ENCODE results near the gene FOLR1.

FOLR1 gene

DNA sequence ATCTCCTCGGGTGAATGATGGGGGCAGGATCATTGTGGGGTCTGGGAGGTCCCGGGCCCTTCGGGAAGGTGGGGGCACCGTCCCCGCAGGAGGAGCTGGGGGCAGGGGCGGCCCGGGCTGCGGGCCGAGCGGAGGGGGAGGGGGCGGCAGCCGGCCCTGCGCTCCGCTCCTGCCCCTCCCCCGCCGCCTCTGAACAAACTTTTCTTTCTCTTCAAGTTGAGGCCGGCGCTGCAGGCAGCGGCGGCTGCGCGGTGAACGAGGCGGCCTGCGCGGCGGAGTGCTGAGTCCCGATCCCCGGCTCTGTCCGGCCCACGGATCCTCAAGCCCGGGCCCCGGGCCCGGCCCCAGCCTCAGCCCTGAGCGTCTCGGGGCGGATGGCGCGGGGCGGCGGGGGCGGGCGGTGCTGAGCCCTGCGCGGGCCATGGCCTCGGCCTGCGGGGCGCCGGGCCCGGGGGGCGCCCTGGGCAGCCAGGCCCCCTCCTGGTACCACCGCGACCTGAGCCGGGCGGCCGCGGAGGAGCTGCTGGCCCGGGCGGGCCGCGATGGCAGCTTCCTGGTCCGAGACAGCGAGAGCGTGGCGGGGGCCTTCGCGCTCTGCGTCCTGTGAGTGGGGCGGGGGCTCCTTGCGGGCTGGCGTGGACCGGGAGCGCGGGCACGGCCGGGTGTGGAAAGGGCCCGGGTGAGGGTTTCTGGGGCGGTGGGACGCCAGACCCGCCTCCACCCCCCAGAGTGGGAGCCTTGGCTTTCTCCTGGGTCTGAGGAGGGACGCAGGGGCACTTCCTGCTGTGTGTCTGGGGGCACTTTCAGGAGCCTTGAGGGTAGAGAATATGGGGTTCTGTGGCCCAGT, 32.8 kb downstream of the FOLR1 start, which contains the start of gene INPPL1:
Gene INPPL1, plus strand, starts transcription at position 204 of the 847 bp plus-strand sequence. Its CDS starts 218 bp downstream, at position 422.
- DNase-seq: peak; percentile 19

DNA sequence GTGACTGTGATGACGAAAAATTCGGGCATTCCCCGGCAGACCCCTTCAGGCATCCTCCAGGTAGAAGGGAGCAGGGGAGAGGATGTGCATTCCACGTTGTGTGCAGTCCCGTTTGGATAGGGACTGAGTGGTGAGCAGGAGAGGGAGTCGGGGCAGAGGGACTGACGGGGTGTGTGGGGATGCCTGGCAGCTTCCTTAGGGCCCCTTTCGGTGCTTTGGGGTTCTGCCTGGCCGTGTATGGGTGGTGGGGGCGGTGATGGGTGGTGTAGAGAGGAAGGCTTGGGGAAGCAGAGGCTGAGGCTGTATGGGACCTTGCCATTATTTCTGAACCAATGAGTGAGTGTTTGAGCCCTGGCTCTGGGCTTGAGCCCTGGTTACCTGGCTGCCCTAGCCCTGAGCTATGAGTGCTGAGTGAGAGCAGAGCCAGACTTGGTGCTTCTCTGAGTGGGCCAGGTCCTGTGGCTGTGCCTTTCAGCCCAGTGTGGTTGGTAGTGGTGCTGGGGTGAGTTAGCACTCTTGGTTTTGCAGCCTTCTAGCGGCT, 33.5 kb downstream of the FOLR1 start:
- no peak for DNase-seq

DNA sequence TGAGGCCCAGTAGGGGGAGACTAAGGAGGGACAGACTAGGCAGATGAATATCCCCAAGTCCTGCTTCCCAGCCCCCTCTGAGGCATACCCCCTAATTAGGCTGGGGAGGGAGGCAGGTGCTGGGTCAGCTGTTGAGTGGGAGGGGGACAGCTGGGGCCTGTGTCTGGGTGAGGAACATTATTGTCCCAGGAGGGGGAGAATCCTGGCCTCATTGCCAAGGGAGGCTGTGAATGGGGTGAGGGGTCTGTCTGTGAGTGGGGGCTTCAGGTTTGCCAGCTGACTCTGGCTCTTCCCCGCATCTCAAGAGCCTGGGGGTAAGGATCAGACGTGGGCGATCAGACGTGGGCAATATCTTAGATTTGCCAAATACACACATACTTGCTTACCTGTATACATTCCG, 34.8 kb downstream of the FOLR1 start:
- no peak for DNase-seq

DNA sequence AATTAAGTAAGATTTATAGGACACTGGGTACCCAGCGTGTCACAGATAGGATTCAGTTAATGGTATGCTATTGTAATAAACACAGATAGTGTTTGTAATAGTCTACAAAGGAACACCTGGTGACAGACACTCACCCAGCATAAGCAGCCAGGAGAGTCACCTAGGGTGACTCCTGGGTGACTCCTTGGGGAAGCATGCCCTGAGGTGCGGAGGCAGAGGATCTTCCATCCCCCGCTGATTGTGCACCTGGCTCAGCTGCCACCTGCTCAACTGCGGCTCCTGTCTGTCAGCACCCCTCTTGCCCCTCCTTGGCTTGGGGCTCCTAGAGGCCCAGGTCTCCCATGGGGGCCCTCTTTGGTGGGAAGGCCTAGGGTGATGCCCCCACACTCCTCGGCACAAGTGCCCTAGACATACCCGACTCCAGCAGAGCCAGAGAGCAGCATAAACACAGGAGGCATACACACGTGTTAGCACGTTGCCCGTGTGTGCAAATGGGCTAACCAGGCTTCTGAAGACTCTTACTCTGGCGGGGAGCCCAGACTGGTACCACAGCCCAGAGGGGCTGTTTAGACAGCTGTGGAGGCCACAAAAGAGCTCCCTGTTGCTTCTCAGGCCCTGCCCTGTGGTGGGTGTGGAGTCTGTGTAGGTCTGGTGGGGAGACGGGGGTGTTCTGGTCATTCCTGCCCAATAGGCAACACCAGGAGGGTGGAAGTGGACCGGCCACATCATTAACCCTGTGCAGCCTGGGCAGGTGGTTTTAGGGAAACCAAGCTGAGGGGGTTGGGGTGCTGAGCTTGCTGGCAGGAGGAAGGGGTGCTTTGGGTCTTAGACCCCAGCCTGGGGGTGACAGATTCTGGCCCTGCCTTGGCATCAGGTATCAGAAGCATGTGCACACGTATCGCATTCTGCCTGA, 35.6 kb downstream of the FOLR1 start:
- no peak for DNase-seq

DNA sequence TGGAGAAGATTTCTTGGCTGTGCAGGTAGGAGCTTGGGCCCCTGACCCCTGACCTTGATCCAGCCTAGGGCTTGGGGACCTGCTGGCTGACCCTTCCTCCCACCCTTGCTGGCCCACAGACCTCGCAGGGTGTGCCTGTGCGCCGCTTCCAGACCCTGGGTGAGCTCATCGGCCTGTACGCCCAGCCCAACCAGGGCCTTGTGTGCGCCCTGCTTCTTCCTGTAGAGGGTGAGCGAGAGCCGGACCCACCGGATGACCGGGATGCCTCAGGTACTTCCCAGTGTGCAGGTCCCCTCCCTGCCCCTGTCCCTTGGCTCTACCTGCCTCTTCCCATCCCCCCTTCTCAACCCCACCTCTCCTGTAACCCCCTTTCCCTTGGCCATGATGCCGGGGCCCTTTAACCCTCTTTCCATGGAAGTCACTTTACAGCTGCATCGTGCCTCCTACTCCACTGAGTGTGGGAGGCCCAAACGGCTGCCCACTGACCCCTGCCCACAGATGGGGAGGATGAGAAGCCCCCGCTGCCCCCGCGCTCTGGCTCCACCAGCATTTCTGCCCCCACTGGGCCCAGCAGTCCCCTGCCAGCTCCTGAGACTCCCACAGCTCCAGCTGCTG, 36.4 kb downstream of the FOLR1 start:
- DNase-seq: no peak

DNA sequence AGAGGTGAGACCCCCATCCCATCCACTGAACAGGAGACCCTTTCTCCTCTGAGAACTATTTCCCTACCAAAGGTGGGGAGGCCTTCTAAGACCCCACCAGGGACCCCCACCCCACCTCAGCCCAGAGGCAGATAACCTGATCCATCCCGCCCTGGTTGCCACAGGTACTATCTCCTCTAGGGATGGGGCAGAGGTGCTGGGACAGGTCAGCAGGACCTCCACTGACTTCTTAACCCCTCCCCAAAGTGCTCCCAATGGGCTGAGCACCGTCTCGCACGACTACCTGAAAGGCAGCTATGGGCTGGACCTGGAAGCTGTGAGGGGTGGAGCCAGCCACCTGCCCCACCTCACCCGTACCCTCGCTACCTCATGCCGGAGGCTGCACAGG, 36.9 kb downstream of the FOLR1 start:
- DNase-seq: no peak

DNA sequence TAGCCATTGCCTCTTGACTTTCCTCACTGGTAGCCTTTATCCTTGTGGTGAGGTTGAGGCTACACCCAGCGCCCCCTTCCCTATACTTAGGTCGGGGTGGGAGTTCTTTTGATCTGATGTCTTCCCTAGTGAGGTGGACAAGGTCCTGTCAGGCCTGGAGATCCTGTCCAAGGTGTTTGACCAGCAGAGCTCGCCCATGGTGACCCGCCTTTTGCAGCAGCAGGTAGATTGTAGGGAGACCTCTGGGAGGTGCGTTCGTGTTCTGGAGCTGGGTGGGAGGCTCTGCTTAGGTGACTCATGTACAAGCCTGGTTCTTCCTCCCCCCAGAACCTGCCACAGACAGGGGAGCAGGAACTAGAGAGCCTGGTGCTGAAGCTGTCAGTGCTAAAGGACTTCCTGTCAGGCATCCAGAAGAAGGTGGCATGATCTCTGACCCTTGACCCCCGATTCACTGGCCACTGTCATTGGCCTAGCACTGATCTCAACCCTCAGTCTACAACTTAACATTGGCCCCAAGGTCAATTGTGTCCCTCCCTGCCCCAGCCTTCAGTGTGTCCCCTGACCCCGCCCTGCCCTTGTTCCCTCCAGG, 37.5 kb downstream of the FOLR1 start:
- no peak for DNase-seq

DNA sequence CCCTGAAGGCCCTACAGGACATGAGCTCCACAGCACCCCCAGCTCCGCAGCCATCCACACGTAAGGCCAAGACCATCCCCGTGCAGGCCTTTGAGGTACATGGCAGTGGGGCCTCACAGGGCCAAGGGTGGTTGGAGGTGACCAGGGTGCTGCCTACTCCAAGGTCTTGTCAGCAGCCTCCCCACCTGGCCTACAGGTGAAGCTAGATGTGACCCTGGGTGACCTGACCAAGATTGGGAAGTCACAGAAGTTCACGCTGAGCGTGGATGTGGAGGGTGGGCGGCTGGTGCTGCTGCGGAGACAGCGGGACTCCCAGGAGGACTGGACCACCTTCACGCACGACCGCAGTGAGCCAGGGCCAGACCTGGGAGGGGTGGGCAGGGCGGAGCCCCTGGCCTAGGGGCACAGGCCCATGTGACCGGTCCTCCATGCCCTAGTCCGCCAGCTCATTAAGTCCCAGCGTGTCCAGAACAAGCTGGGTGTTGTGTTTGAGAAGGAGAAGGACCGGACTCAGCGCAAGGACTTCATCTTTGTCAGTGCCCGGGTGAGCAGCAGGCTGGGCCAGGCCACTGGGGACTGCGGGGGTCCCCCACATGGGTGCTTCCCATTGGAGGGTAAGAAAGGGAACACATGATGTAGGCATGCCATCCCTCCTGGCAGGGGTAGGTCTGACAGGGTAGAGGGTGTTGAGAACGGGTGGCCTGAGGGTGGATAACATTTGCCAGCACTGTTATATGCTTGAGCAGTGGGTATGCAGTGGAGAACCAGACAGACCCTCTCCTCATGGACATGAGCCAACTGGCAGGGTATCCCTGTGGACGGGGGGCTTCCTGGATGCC, 38.2 kb downstream of the FOLR1 start:
- DNase-seq: no peak

DNA sequence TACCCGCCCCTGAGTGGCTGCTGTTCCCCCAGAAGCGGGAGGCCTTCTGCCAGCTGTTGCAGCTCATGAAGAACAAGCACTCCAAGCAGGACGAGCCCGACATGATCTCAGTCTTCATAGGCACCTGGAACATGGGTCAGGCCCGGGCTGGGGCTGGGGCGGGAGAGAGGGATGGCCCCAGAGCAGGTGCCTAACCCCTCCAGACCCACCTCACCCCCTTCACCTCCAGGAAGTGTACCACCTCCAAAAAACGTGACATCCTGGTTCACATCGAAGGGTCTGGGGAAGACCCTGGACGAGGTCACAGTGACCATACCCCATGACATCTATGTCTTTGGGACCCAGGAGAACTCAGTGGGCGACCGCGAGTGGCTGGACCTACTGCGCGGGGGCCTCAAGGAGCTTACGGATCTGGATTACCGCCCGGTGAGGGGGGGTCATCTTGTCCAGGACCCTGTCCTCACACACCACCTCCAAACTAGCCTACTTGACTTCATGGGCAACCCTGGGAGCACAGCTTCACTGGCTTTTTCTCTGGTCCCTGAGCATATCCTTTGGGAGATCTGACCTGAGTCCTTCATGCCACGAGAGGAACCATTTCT, 38.9 kb downstream of the FOLR1 start:
- no peak for DNase-seq

DNA sequence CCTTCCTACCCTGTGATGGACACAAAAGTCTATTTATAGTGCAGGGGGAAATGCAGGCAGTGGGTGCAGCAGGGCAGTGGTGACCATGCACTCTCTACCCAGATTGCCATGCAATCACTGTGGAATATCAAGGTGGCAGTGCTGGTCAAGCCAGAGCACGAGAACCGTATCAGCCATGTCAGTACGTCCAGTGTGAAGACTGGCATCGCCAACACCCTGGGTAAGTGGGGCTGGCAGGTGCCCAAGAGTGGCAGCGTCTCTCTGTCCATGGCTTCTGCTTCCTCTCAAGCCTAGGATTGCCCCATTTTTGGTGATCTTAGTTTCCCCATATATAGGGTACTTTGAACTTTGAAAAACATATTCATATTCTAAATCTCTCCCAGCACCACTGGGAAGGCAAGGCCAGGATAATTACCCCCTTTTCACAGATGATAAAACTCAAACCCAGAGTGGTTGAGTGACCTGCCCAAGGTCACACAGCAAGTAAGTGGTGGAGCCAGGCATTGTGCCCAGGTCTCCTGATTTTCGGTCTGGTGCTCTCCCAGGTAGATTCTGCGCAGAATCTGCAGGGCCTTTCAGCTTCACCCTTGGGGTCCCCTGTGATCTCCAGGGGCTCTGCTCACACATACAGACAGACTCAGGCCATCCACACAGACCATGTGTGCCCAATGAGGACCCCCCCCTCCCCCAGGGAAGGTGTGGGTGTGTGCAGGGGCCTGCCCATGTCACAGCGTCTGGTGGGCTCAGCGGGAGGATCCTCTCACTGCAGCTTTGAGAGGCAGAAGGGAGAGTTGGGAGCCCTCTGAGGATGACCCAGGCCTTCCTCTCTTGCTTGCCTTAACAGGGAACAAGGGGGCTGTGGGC, 39.7 kb downstream of the FOLR1 start:
- no peak for DNase-seq

DNA sequence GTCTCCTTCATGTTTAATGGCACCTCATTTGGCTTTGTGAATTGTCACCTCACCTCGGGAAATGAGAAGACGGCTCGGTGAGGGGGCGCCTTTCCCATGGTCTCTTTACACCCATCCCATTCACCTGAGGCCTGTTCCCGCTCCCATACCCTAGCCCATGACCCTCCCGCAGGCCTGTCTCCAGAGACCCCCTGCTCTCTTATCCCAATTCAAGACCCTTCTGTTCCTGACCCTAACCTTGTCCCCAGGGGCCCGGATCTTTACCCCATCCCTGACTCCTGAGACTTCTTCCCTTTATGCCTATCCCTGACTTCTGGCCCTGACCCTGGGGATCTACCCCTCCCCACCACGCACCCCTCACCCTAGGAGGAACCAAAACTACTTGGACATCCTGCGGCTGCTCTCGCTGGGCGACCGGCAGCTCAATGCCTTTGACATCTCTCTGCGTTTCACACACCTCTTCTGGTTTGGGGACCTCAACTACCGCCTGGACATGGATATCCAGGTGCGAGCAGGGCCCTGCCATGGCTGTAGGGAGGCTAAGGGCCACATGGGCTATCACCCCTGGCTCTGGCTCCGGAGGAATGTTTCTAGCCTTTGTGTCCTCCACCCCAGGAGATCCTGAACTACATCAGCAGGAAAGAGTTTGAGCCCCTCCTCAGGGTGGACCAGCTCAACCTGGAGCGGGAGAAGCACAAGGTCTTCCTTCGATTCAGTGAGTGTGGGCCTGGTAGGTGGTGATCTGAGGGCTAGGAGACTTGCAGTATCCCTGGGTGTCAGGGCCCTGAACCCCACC, 40.5 kb downstream of the FOLR1 start:
- no peak for DNase-seq

DNA sequence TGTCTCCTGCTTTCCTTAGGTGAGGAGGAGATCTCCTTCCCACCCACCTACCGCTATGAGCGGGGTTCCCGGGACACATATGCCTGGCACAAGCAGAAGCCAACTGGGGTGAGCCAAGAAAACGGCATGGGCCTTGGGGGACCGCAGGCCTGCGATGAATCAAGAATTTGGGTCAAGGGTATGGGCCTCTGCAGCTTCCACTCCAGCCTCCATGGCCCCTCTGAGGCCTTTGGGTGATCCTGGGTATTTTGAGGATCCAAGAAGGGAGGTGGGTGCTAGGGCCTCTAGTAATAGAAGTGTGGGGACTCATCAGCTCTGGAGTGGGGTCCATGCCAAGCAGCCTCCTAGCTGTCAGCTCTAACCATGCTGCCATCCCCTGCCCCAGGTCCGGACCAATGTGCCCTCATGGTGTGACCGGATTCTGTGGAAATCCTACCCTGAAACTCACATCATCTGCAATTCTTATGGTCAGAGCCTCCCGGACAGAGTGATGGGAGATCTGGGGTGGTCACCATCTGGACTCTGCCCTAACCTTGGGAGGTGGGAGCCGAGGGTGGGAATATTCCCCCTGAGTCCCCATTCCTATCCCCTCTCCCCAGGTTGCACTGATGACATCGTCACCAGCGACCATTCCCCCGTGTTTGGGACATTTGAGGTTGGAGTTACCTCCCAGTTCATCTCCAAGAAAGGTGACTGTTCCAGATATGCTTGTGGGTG, 41.3 kb downstream of the FOLR1 start:
- no peak for DNase-seq

DNA sequence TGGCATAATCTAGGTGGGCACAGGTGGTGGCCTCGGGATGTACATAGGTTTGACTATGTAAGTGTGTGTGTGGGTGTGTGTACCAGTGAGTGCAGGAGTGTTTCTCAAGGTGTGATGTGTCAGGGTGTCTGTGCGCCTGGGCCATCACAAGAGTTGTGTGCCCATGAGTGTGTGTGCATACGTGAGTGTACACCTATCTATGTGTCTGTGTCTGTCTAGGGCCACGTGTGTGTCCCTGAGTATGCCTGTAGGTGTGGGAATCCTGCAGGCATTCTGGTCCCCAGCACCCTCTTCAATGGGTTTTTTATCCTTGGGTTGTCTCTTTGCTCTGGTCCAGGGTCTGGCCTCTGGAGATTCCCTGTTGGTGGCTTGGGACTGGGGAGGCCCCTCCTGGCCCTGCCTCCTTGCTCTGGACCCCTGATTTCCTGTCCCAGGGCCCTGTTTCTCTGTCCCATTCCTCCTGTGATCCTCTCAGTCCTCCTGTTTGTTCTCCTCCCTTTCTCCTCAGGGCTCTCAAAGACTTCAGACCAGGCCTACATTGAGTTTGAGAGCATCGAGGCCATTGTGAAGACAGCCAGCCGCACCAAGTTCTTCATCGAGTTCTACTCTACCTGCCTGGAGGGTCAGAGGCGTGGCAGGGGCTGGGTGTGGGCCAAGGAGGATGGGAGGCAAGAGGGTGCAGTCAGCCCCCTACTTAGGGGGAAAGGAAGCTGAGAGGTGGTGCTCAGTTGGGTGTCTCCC, 42.0 kb downstream of the FOLR1 start:
- no peak for DNase-seq

DNA sequence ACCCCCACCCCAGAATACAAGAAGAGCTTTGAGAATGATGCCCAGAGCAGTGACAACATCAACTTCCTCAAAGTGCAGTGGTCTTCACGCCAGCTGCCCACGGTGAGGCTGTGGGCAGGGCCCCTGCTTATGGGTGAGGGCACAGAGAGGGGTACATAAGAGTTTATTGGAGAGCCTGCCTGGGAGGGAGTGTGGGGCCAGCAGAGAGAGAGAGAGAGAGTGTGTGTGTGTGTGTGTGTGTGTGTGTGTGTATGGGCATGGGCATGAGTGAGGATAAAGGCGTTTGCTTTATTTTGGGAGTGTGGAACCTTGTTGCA, 42.5 kb downstream of the FOLR1 start:
- no peak for DNase-seq

DNA sequence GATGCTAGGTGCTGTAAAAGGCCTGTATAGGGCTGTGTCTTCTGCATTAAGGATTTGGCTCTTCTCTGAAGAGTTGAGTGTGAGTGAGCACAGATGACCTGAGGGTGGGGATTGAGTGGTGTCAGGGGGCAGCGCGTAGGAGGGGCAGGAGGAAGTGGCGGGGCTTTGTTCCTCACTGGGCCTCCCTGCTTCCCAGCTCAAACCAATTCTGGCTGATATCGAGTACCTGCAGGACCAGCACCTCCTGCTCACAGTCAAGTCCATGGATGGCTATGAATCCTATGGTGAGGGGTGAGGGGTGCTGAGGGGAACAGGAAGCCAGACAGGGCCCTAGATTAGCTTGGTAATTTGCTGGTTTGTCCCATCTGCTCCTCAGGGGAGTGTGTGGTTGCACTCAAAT, 43.0 kb downstream of the FOLR1 start:
- DNase-seq: no peak

DNA sequence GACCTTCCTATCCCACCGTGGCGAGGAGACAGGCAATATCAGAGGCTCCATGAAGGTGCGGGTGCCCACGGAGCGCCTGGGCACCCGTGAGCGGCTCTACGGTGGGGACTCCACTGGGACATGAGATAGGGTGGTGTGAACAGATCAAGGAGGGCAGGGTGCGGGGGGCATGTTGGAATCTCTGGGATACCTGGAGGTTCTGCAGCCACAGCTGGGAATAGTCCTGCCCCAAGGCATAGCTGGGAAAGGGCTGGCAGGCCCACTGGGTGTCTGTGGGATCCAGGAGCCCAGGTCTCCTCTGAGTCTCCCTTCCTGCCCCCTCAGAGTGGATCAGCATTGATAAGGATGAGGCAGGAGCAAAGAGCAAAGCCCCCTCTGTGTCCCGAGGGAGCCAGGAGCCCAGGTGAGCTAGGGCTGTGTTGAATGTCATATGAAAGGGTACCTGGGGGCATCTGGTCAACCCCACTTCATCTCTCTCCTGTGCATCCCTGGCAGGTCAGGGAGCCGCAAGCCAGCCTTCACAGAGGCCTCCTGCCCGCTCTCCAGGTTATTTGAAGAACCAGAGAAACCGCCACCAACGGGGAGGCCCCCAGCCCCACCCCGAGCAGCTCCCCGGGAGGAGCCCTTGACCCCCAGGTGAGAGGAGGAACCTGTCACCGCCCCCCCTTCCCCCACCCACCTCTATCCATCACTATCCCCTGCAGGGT, 43.6 kb downstream of the FOLR1 start:
- DNase-seq: no peak

DNA sequence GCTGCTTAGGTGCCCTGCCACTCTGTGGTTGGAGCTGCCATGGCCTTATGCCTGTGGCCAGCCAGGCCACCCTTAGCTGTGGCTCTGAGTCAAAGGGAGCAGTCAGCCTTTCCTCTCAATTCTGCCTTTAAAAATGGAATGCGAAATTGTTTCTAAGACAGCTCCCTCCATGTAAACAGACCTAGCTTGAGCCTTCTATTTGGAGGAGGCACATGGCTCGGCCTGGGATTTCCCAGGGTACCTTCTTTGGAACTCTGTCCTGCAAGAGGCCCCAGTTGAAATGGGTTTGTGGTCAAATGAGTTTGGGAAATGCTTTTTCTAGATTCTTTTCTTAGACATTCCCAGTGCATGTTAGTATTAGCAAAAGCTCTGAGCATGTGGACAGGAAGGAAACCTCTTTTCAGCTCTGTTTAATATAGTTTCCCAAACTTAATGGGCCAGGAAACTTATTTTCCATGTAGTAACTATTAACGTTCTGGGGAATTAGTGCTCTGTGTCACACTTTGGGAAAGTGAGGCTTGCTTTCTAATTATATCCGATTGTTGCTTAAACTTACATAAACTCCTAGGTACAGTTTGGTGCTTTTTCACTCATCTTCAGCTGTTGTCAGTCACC, 44.2 kb downstream of the FOLR1 start:
- no peak for DNase-seq
